Ovary (tissue), 9 donors: ENCODE results near the gene GNAI3. TPM values are rescaled to one million over a fixed set of nuclear protein-coding genes. Genes with fewer than 3 reads are reported as not detected.

ENCODE experiments used
- DNase-seq, 5 donors: peaks; one replicate each; pipeline ENCODE4 v3.0.0-alpha.2; 2019 to 2020
- H3K27ac ChIP-seq, 2 donors: fragments of 200-600 bp; one replicate each; pipeline versions ENCODE4 v1.5.1 to v1.8.0; 2019 to 2022
- H3K27me3 ChIP-seq: fragments of 200-600 bp; one replicate; pipeline ENCODE4 v1.8.0; 2022
- H3K36me3 ChIP-seq: fragments of 200-600 bp; sonication (generic); one replicate; pipeline ENCODE4 v1.5.1; 2019
- H3K4me1 ChIP-seq: one replicate; pipeline ENCODE4 v1.8.1; 2013; ENCODE audit warnings: mild to moderate bottlenecking, moderate library complexity; ENCODE audit not compliant: insufficient read depth
- H3K4me3 ChIP-seq: fragments of 200-600 bp; sonication (generic); one replicate; pipeline ENCODE4 v1.5.1; 2017
- H3K9me3 ChIP-seq, 2 donors: fragments of 200-600 bp in 1 of 2; sonication (generic) in 1 of 2; one replicate each; pipeline versions ENCODE4 v1.5.1 to v1.8.1; 2013 to 2019; ENCODE audit warnings: mild to moderate bottlenecking in 1 of 2, moderate library complexity in 1 of 2
- EP300 ChIP-seq: sonication (generic); formaldehyde crosslinking; IDR thresholded peaks from one replicate; pipeline ENCODE4 v1.6.1; 2017; ENCODE audit warnings: antibody characterized with exemption
- POLR2A ChIP-seq: fragments of 450-650 bp; IDR thresholded peaks from one replicate; pipeline ENCODE4 v1.6.1; 2017; ENCODE audit warnings: antibody characterized with exemption, mild to moderate bottlenecking, moderate library complexity
- WGBS, 3 donors: extraction: QIAGEN DNeasy Blood & Tissue Kit in 1 of 3; methylation state at CpG; one replicate each; pipeline versions ENCODE4 v1.1.5 to v1.1.7; 2013 to 2017; 5-methylcytosine and 5-hydroxymethylcytosine counted together
- intact Hi-C, 4 donors: fragments of 100-400 bp; cut with DNase I; formaldehyde crosslinking; loops; one replicate each; pipeline versions ENCODE4 v1.11.0 to v1.15.1; 2022 to 2023
- polyA plus RNA-seq, 2 donors: library from polyadenylated mRNA; stranded (reverse); fragments of 200-250 nt in 1 of 2; fragments of 350-450 nt in 1 of 2; fragmentation: Illumina TruSeq in 1 of 2; extraction: RNeasy Lipid Tissue Mini Kit (QIAGEN cat#74804) in 1 of 2; gene quantifications; one replicate each; pipeline ENCODE4 v1.2.3, GENCODE V29; 2013 to 2014
- total RNA-seq, 7 donors: library from RNA; depleted of rRNA in 2 of 7; stranded (reverse); fragments of >200 nt in 2 of 7; fragmentation: NEBNext Ultra II Directional in 3 of 7; extraction: Animal tissue kit (Norgen Biotek cat#: 25700) in 3 of 7; gene quantifications; one replicate each; pipeline versions ENCODE4 v1.1.0 to v1.2.4, GENCODE V29; 2016 to 2023
- TF ChIP-seq, protein P1 (sequence below), 3 donors: fragments of 450-650 bp in 2 of 3; fragments of 200-600 bp in 1 of 3; IDR thresholded peaks; one replicate each; pipeline versions ENCODE4 v1.5.1 to v1.8.0; 2016 to 2022; ENCODE audit warnings: antibody characterized with exemption in 3 of 3, mild to moderate bottlenecking in 1 of 3
- donor health status: DM: no; HTN: no; CAD: no; lungs with moderate emphysema.
- donor health status: DM: no; HTN: no; CAD: no.
- donor health status: Bipolar disorder and iron deficiency.
- donor health status: DM: yes; HTN: yes; CAD: no.
- donor health status: DM: no; HTN: no; CAD: no.
- donor health status: DM: yes; HTN: yes; CAD: no.

Gene GNAI3
- total and polyA plus RNA-seq, 9 donors: 3.0 to 6.2 (median 4.8) TPM

GRCh38 chr1:109513110-109513710 is 35.2 kb upstream of the GNAI3 start:
- Histone ChIP-seq H3K27me3 (no peaks in the 10 kb centered on the region), H3K27ac (no peak overlapping the region), H3K9me3 (no peaks in the 10 kb centered on the region), H3K36me3 (no peaks in the 10 kb centered on the region), H3K4me1 (peaks cover 11% of the 10 kb centered on the region), H3K4me3 (no peak overlapping the region)
- TF ChIP-seq EP300 (no peak), POLR2A (no peak)
- TF ChIP-seq, protein P1, sequence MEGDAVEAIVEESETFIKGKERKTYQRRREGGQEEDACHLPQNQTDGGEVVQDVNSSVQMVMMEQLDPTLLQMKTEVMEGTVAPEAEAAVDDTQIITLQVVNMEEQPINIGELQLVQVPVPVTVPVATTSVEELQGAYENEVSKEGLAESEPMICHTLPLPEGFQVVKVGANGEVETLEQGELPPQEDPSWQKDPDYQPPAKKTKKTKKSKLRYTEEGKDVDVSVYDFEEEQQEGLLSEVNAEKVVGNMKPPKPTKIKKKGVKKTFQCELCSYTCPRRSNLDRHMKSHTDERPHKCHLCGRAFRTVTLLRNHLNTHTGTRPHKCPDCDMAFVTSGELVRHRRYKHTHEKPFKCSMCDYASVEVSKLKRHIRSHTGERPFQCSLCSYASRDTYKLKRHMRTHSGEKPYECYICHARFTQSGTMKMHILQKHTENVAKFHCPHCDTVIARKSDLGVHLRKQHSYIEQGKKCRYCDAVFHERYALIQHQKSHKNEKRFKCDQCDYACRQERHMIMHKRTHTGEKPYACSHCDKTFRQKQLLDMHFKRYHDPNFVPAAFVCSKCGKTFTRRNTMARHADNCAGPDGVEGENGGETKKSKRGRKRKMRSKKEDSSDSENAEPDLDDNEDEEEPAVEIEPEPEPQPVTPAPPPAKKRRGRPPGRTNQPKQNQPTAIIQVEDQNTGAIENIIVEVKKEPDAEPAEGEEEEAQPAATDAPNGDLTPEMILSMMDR (IDR thresholded peaks at IDR 0.05): no peak
- intact Hi-C loops: no loop called here
- no peak for DNase-seq
- 62 to 77% (median 75%) methylated on average over 2 of the region's 2 CpGs for WGBS, 3 donors

DNA sequence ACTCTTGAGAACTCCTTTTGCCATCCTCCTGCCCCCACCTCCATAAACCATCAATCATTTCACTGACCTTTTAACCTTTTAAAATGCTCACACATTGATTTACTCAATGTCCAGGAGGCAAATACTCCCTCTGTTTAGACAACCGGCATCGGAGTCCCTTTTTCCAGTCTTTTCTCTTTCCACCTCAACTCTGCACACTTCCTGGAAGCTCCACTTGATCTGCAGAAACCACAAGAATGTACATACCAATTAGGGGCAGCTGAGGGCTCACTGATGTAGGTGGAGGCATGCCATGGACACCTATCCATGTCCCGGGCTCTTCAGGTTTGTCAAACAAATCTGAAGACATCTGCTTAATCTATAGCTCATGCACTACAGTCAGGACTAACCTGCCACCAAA is 33.6 kb upstream of the GNAI3 start:
- no peak for DNase-seq
- 51 to 55% (median 53%) methylated on average over 3 of the region's 3 CpGs for WGBS, 3 donors
- H3K36me3 ChIP-seq: no peaks in the 10 kb centered on the region
- no peak overlapping the region for H3K4me3 ChIP-seq
- TF ChIP-seq, protein P1 (IDR thresholded peaks at IDR 0.05): no peak
- TF ChIP-seq EP300 (no peak), POLR2A (no peak)
- H3K27ac ChIP-seq: no peak overlapping the region
- no peaks in the 10 kb centered on the region for H3K27me3 ChIP-seq
- intact Hi-C loops: no loop called here
- H3K9me3 ChIP-seq: no peaks in the 10 kb centered on the region
- peaks cover 6% of the 10 kb centered on the region for H3K4me1 ChIP-seq

- H3K27me3 ChIP-seq: no peaks in the 10 kb centered on the region
- TF ChIP-seq POLR2A (no peak), EP300 (no peak)
- TF ChIP-seq, protein P1 (IDR thresholded peaks at IDR 0.05): no peak
- H3K4me1 ChIP-seq: no peaks in the 10 kb centered on the region
- whole genome bisulfite sequencing, 3 donors: 88 to 93% (median 90%) methylated on average over 5 of the region's 5 CpGs
- no peak for DNase-seq
- H3K9me3 ChIP-seq: no peaks in the 10 kb centered on the region
- no peaks in the 10 kb centered on the region for H3K36me3 ChIP-seq
- intact Hi-C loops: no loop called here
- no peak overlapping the region for H3K4me3 ChIP-seq
- no peak overlapping the region for H3K27ac ChIP-seq
Observed at GRCh38 chr1:109516872-109517271, 31.5 kb upstream of the GNAI3 start.

DNA sequence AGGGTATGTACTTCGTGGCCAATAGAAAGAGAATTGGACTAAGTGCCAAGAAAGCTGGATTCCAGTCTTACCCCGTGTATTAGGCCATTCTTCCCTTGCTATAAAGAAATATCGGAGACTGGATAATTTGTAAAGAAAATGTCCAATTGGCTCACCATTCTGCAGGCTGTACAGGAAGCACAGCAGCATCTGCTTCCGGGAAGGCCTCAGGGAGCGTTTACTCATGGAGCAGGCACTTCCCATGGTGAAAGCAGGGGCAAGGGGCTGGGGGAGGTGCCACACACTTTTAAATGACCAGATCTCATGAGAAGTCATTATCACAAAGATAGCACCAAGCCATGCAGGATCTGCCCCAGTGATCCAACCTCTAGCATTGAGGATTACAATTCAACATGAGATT is 31.1 kb upstream of the GNAI3 start:
- 88 to 91% (median 89%) methylated on average over 5 of the region's 5 CpGs for WGBS, 3 donors

More for the DNA sequence above, 31.1 kb upstream of the GNAI3 start:
- intact Hi-C loops: no loop called here
- no peak for TF ChIP-seq EP300
- TF ChIP-seq, protein P1 (IDR thresholded peaks at IDR 0.05): no peak
- TF ChIP-seq POLR2A: no peak
- no peaks in the 10 kb centered on the region for H3K36me3 ChIP-seq
- no peaks in the 10 kb centered on the region for H3K27me3 ChIP-seq
- no peak overlapping the region for H3K4me3 ChIP-seq
- no peak for DNase-seq
- H3K27ac ChIP-seq: no peak overlapping the region
- H3K9me3 ChIP-seq: no peaks in the 10 kb centered on the region
- no peaks in the 10 kb centered on the region for H3K4me1 ChIP-seq
